GM12875 (cell line): Measurements from ENCODE around the gene LAMC1.

Experiments used
- H3K4me3 ChIP-seq: one replicate; pipeline ENCODE4 v1.5.1; 2011; ENCODE audit warnings: low read depth, low read length, control low read depth
- TF ChIP-seq, protein P1 (sequence below): IDR thresholded peaks from 2 replicates; pipeline ENCODE4 v1.5.1; 2011; ENCODE audit warnings: low read depth, mild to moderate bottlenecking, control low read depth, inconsistent platforms, low read length, moderate library complexity, borderline replicate concordance; ENCODE audit not compliant: insufficient read depth

The LAMC1 gene

GRCh38 chr1:182990413-182991144, 32.6 kb upstream of the LAMC1 start:
- H3K4me3 ChIP-seq, result no peak overlapping the region

DNA sequence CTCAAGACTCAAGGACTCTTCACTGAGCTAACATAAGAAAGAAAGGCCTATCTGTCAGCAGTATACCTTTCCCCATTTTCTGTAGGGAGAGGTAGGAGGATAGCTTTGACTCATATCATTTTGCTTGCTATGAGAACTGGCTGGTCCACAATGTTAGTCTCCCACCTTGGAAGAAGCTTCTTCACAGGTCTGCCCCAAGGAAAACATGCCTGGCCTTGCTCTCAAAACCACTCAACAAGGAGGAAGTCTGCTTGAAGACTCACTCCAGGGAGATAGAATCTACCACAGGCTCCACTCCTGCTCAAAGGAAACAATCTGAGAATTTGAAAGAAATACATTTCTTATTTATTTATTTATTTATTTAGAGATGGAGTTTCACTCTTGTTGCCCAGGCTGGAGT, 29.5 kb upstream of the LAMC1 start:
- H3K4me3 ChIP-seq, result no peak overlapping the region
- TF ChIP-seq, protein P1, sequence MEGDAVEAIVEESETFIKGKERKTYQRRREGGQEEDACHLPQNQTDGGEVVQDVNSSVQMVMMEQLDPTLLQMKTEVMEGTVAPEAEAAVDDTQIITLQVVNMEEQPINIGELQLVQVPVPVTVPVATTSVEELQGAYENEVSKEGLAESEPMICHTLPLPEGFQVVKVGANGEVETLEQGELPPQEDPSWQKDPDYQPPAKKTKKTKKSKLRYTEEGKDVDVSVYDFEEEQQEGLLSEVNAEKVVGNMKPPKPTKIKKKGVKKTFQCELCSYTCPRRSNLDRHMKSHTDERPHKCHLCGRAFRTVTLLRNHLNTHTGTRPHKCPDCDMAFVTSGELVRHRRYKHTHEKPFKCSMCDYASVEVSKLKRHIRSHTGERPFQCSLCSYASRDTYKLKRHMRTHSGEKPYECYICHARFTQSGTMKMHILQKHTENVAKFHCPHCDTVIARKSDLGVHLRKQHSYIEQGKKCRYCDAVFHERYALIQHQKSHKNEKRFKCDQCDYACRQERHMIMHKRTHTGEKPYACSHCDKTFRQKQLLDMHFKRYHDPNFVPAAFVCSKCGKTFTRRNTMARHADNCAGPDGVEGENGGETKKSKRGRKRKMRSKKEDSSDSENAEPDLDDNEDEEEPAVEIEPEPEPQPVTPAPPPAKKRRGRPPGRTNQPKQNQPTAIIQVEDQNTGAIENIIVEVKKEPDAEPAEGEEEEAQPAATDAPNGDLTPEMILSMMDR, result no peak

More at GRCh38 chr1:182990413-182991144, 32.6 kb upstream of the LAMC1 start:
- TF ChIP-seq, protein P1, result no peak

GRCh38 chr1:182995894-182996293, 27.3 kb upstream of the LAMC1 start:
- TF ChIP-seq, protein P1, result no peak
- H3K4me3 ChIP-seq, result no peak overlapping the region

- TF ChIP-seq, protein P1, result no peak
- H3K4me3 ChIP-seq, result no peak overlapping the region
Measured at GRCh38 chr1:182996816-182997215, 26.4 kb upstream of the LAMC1 start.

DNA sequence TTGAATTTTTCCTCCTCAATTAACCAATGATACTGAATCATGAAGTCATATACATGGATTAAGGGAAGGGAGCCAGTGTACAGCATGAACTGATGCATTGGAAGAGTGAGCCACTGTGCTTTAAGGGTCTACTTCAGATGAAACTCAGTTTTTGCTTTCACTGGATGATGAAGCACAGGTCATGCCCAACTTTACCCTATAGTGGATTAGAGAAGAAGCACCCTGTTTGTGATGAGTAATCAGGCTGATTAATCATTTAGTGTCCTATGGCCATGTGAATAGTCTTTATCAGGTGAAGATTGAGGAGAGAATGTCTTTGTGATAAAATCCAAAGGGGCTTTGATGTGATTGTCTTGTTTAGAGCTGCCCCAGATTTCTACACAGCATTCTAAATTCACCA, 24.7 kb upstream of the LAMC1 start:
- H3K4me3 ChIP-seq, result no peak overlapping the region
- TF ChIP-seq, protein P1, result no peak

DNA sequence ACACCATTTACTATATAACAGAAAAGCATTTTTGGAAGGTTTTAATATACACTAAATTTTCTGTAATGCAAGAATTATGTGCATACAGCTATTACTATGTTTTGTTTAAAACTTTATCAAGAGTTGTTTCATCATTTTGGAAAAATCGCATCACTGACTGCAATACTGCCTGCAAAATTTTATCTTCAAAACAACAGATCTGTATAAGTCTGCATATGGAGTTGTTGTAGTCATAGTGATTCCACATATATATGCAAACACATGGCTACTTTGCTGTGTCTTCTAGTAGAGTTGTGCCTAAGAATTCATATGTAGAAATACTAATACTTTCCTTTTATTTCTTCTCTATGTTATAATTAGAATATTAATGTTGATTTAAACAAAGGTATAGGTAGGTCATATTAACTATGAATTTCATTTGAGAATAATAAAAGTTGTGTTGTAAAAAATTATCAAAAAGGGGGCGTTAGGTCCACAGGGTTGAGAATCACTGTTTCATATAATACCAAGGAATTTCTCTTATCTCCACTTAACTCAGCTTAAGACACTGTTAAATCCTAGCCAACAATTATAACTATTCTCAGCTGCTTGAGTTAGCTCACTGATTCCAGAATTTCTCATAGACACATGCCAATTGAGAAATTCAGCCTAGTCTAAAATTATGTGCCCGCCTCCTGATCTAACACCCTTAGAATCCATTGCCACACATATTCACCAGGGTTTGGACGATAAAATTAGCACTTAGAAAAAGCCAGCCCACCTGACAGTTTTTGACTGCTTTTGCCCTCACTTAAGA, 22.9 kb upstream of the LAMC1 start:
- TF ChIP-seq, protein P1, result no peak
- no peak overlapping the region for H3K4me3 ChIP-seq
